GM12892 (cell line): ENCODE measurements around the gene PCNX4. TPM values are rescaled to one million over a fixed set of nuclear protein-coding genes. Genes with fewer than 3 reads are reported as not detected.
"Not testable (repeated sequence)": the region's sequence is repeated elsewhere in the genome, so short reads cannot be mapped to it uniquely, and the experiment has no call there.

ENCODE experiments used
- DNase-seq: peaks from one replicate; pipeline ENCODE4 v3.0.0; 2011; ENCODE audit not compliant: insufficient read length
- FAIRE-seq: peaks from 2 replicates; lab custom pipeline; 2011; peaks lifted over from hg19 to GRCh38; lab: Jason Lieb, UNC
- POLR2A ChIP-seq: IDR thresholded peaks from 2 replicates; pipeline ENCODE4 v1.6.1; 2011; ENCODE audit warnings: low read depth, low read length, control low read depth
- POLR2AphosphoS5 ChIP-seq: IDR thresholded peaks from 2 replicates; pipeline ENCODE4 v1.6.1; 2011; ENCODE audit warnings: low read depth, low read length, control low read depth
- TAF1 ChIP-seq: IDR thresholded peaks from 2 replicates; pipeline ENCODE4 v1.6.1; 2011; ENCODE audit warnings: low read depth, mild to moderate bottlenecking, control low read depth, low read length, borderline replicate concordance
- polyA plus RNA-seq: library from polyadenylated mRNA; unstranded; fragments of >200 nt; gene quantifications from one replicate; pipeline ENCODE4 v1.2.1, GENCODE V29; 2012; ENCODE audit warnings: missing spikeins, inconsistent platforms; ENCODE audit not compliant: missing spikeins

The PCNX4 gene
- 23.3 TPM for polyA plus RNA-seq

GRCh38 chr14:60091550-60092525, at the start of gene PCNX4:
Gene PCNX4, plus strand, starts transcription at chr14:60091923. Its CDS starts 15,716 bp downstream, at chr14:60107639.
- peak; percentile 97 for FAIRE-seq
- TF ChIP-seq POLR2A (peak; percentile 95), TAF1 (peak; percentile 47), POLR2AphosphoS5 (peak; percentile 93)

GRCh38 chr14:60047976-60048375, 43.7 kb upstream of the PCNX4 start:
- FAIRE-seq, DNase-seq: not testable (repeated sequence)

More at GRCh38 chr14:60091550-60092525, at the start of gene PCNX4:
- DNase-seq = peak; percentile 65

- no peak for TF ChIP-seq POLR2A
- no peak for TF ChIP-seq POLR2AphosphoS5
- no peak for TF ChIP-seq TAF1
- no peak for DNase-seq
- FAIRE-seq = no peak
Observed at GRCh38 chr14:60051721-60052221, 40.0 kb upstream of the PCNX4 start.

- TF ChIP-seq POLR2AphosphoS5 = no peak
- TF ChIP-seq POLR2A = no peak
- TF ChIP-seq TAF1 = no peak
- FAIRE-seq = no peak
- no peak for DNase-seq
Observed at GRCh38 chr14:60058087-60058486, 33.6 kb upstream of the PCNX4 start.

- DNase-seq = no peak
Observed at GRCh38 chr14:60061371-60061770, 30.4 kb upstream of the PCNX4 start.

GRCh38 chr14:60064491-60065072, 27.1 kb upstream of the PCNX4 start:
- FAIRE-seq (peak; percentile 58), DNase-seq (no peak)
- TF ChIP-seq POLR2AphosphoS5 = no peak
- TF ChIP-seq TAF1 = no peak
- no peak for TF ChIP-seq POLR2A

More at GRCh38 chr14:60061371-60061770, 30.4 kb upstream of the PCNX4 start:
- TF ChIP-seq TAF1 (no peak), POLR2AphosphoS5 (no peak), POLR2A (no peak)
- FAIRE-seq = no peak

- no peak for TF ChIP-seq POLR2AphosphoS5
- TF ChIP-seq TAF1 = no peak
- TF ChIP-seq POLR2A = no peak
- FAIRE-seq = peak; percentile 14
- no peak for DNase-seq
Observed at GRCh38 chr14:60067882-60068281, 23.8 kb upstream of the PCNX4 start.

GRCh38 chr14:60079723-60080122, 12.0 kb upstream of the PCNX4 start:
- FAIRE-seq (no peak), DNase-seq (no peak)
- no peak for TF ChIP-seq POLR2AphosphoS5
- no peak for TF ChIP-seq TAF1
- no peak for TF ChIP-seq POLR2A

GRCh38 chr14:60085085-60085484, 6.6 kb upstream of the PCNX4 start:
- DNase-seq (no peak), FAIRE-seq (no peak)

GRCh38 chr14:60085693-60086092, 6.0 kb upstream of the PCNX4 start:
- FAIRE-seq = no peak
- no peak for TF ChIP-seq TAF1
- no peak for TF ChIP-seq POLR2A
- no peak for TF ChIP-seq POLR2AphosphoS5
- DNase-seq = no peak

More at GRCh38 chr14:60085085-60085484, 6.6 kb upstream of the PCNX4 start:
- TF ChIP-seq POLR2A (no peak), TAF1 (no peak), POLR2AphosphoS5 (no peak)

- TF ChIP-seq POLR2A = no peak
- DNase-seq = no peak
Observed at GRCh38 chr14:60087668-60088067, 4.1 kb upstream of the PCNX4 start.

GRCh38 chr14:60089221-60089620, 2.5 kb upstream of the PCNX4 start:
- no peak for DNase-seq
- no peak for FAIRE-seq
- TF ChIP-seq TAF1 (no peak), POLR2A (no peak), POLR2AphosphoS5 (no peak)

More at GRCh38 chr14:60087668-60088067, 4.1 kb upstream of the PCNX4 start:
- FAIRE-seq = peak; percentile 42
